B cell (primary cell): Measurements from ENCODE around the gene C15orf39. TPM values are rescaled to one million over a fixed set of nuclear protein-coding genes. Genes with fewer than 3 reads are reported as not detected.

Experiments used
- ATAC-seq: fragments of 200-7000 bp; cut with Tn5 transposase; one replicate; pipeline ENCODE4 v1.10.0; 2021; ENCODE audit warnings: low read depth, mild to moderate bottlenecking, moderate number of reproducible peaks, moderate library complexity
- CTCF ChIA-PET: fragments of 350-600 bp; sonication (Branson Sonifier 250); formaldehyde crosslinking; loops from one replicate; lab custom pipeline; 2021; ENCODE audit warnings: antibody characterized with exemption, inconsistent platforms; lab: Charles Lee
- POLR2A ChIA-PET: fragments of 350-600 bp; sonication (Branson Sonifier 250); formaldehyde crosslinking; loops from one replicate; lab custom pipeline; 2021; ENCODE audit warnings: antibody characterized with exemption; lab: Charles Lee
- DNase-seq: peaks from one replicate; pipeline ENCODE4 v3.0.0; 2013
- H2AFZ ChIP-seq: 2 replicates; pipeline ENCODE4 v1.6.1; 2012; ENCODE audit warnings: mild to moderate bottlenecking, low read depth, low read length; ENCODE audit not compliant: insufficient read depth, poor library complexity, severe bottlenecking
- H3K27ac ChIP-seq, 2 donors: 1 replicate in 1 of 2; 2 replicates in 1 of 2; pipeline ENCODE4 v1.5.1; 2012 to 2013; ENCODE audit warnings: low read length in 2 of 2, mild to moderate bottlenecking in 2 of 2, moderate library complexity in 1 of 2
- H3K27me3 ChIP-seq, 4 experiments: fragments of 200-600 bp in 1 of 4; sonication (generic) in 1 of 4; replicated peaks in 1 of 4; 1 replicate in 2 of 4; 2 replicates in 2 of 4; pipeline versions ENCODE4 v1.6.1 to v1.7.0; 2013 to 2016; ENCODE audit warnings: low read length in 3 of 4, mild to moderate bottlenecking in 2 of 4, mixed read lengths in 1 of 4, moderate library complexity in 1 of 4; ENCODE audit not compliant: insufficient read depth in 4 of 4, control insufficient read depth in 3 of 4; ENCODE audit errors: control extremely low read depth in 1 of 4
- H3K36me3 ChIP-seq, 2 experiments: replicated peaks in 1 of 2; 1 replicate in 1 of 2; 2 replicates in 1 of 2; pipeline versions ENCODE4 v1.6.1 to v1.7.1; 2013; ENCODE audit warnings: low read length in 1 of 2; ENCODE audit not compliant: insufficient read depth in 2 of 2, control insufficient read depth in 1 of 2; ENCODE audit errors: control extremely low read depth in 1 of 2, extremely low read depth in 1 of 2
- H3K4me1 ChIP-seq, 2 donors: fragments of 200-600 bp in 1 of 2; sonication (generic) in 1 of 2; 1 replicate in 1 of 2; 2 replicates in 1 of 2; pipeline versions ENCODE4 v1.5.1 to v1.6.1; 2013 to 2017; ENCODE audit warnings: low read length in 2 of 2; ENCODE audit not compliant: control insufficient read depth in 2 of 2, insufficient read depth in 2 of 2
- H3K4me2 ChIP-seq: replicated peaks from 2 replicates; pipeline ENCODE3; 2012; ENCODE audit warnings: mild to moderate bottlenecking, low read depth, low read length; ENCODE audit not compliant: poor library complexity, severe bottlenecking
- H3K4me3 ChIP-seq, 5 experiments: fragments of 200-600 bp in 1 of 5; sonication (generic) in 1 of 5; 1 replicate in 3 of 5; 2 replicates in 2 of 5; pipeline versions ENCODE4 v1.5.1 to v1.7.0; 2011 to 2016; ENCODE audit warnings: low read length in 4 of 5, mild to moderate bottlenecking in 4 of 5, low read depth in 2 of 5, control low read depth in 1 of 5, moderate library complexity in 1 of 5; ENCODE audit not compliant: insufficient read depth in 1 of 5; ENCODE audit errors: control extremely low read depth in 1 of 5, extremely low read depth in 1 of 5
- H3K79me2 ChIP-seq: fragments of 200-600 bp; sonication (generic); one replicate; pipeline ENCODE4 v1.6.0; 2016; ENCODE audit warnings: low read length; ENCODE audit not compliant: control insufficient read depth, insufficient read depth
- H3K9ac ChIP-seq: fragments of 200-600 bp; sonication (generic); 2 replicates; pipeline ENCODE4 v1.6.1; 2017; ENCODE audit warnings: mild to moderate bottlenecking, low read length, moderate library complexity
- H3K9me3 ChIP-seq, 3 donors: one replicate each; pipeline versions ENCODE4 v1.6.1 to v1.7.1; 2013; ENCODE audit warnings: low read length in 2 of 3; ENCODE audit not compliant: control insufficient read depth in 2 of 3, insufficient read depth in 1 of 3; ENCODE audit errors: control extremely low read depth in 1 of 3
- H4K20me1 ChIP-seq: 2 replicates; pipeline ENCODE4 v1.6.0; 2012; ENCODE audit warnings: mild to moderate bottlenecking, low read length; ENCODE audit not compliant: insufficient read depth, control insufficient read depth, poor library complexity, severe bottlenecking
- H3K27ac Mint-ChIP-seq: one replicate; pipeline ENCODE4 v1.8.0; 2021; ENCODE audit warnings: mixed read lengths
- H3K27me3 Mint-ChIP-seq: one replicate; pipeline ENCODE4 v1.8.0; 2021; ENCODE audit warnings: mixed read lengths
- H3K4me1 Mint-ChIP-seq: one replicate; pipeline ENCODE4 v1.8.0; 2021; ENCODE audit warnings: mixed read lengths
- H3K4me3 Mint-ChIP-seq: one replicate; pipeline ENCODE4 v1.8.0; 2021; ENCODE audit warnings: mixed read lengths
- H3K9me3 Mint-ChIP-seq: one replicate; pipeline ENCODE4 v1.8.0; 2022; ENCODE audit warnings: mixed read lengths; ENCODE audit not compliant: insufficient read depth
- CTCF ChIP-seq: fragments of 200-600 bp; IDR thresholded peaks from one replicate; pipeline ENCODE4 v1.8.0; 2022; ENCODE audit warnings: antibody characterized with exemption, mild to moderate bottlenecking
- EZH2 ChIP-seq: IDR thresholded peaks from 2 replicates; pipeline ENCODE4 v1.6.1; 2012; ENCODE audit warnings: borderline replicate concordance, low read depth, mild to moderate bottlenecking, moderate library complexity, low read length; ENCODE audit not compliant: insufficient read depth, poor library complexity, severe bottlenecking
- WGBS: methylation state at CpG from one replicate; pipeline ENCODE4 v1.1.5; 2013; ENCODE audit warnings: missing lambda C conversion rate; ENCODE audit not compliant: insufficient coverage; 5-methylcytosine and 5-hydroxymethylcytosine counted together
- intact Hi-C: fragments of 100-400 bp; cut with micrococcal nuclease; formaldehyde crosslinking; loops from one replicate; pipeline ENCODE4 v1.10.0; 2022
- polyA plus RNA-seq: library from polyadenylated mRNA; depleted of rRNA; stranded (reverse); fragments of >200 nt; gene quantifications from 2 replicates; pipeline ENCODE4 v1.2.3, GENCODE V29; 2012
- total RNA-seq, 2 donors: library from RNA; stranded (reverse); fragments of 120-200 nt in 1 of 2; gene quantifications; 1 replicate in 1 of 2; 2 replicates in 1 of 2; pipeline versions ENCODE4 v1.2.3 to v1.2.4, GENCODE V29; 2013 to 2022

C15orf39 gene
- total and polyA plus RNA-seq, 2 donors (not counting 1 experiment from before 2014, with no cell fraction given): 12.4 to 72.7 TPM

DNA sequence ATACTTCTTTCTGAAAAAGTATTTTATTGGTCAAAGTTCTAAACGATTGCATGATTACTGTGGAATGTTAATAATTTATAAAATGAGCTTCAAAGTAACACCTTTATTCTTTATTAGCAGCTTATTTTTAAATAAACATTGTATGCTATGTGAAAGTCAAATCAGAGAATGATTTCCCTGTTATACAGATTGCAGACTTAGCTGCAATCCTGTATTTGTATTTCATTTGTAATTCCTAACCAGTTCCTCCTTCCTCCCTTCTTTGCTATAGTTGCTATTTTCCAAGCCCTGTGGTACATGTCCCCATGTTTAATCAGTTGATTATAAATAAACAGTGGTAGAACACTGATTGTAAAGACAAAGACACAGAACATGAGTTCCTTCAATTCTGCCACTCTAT lies 42.4 kb upstream of the C15orf39 start:
- H3K9me3 ChIP-seq: no peaks in the 10 kb centered on the region
- POLR2A ChIA-PET: interaction anchor here (0.6 kb wide), 1 partner anchor 287 kb away, joined by 7 read pairs; no protein-coding TSS in a partner anchor

More for the DNA sequence above, 42.4 kb upstream of the C15orf39 start:
- Mint-ChIP-seq H3K9me3 (no peaks in the 10 kb centered on the region), H3K4me1 (peaks cover 1% of the 10 kb centered on the region), H3K4me3 (no peak overlapping the region), H3K27ac (no peak overlapping the region), H3K27me3 (no peaks in the 10 kb centered on the region)
- TF ChIP-seq CTCF: no peak
- no peak for TF ChIP-seq EZH2
- no peak overlapping the region for H3K27ac ChIP-seq
- ATAC-seq: no peak
- H3K36me3 ChIP-seq: no peaks in the 10 kb centered on the region
- intact Hi-C loops: no loop called here
- H3K4me2 ChIP-seq: no peak overlapping the region
- H3K4me1 ChIP-seq: peaks cover 0 to under 1% of the 10 kb centered on the region in 2 donors
- peaks cover 0 to 7% (median 0%) of the 10 kb centered on the region in 4 experiments for H3K27me3 ChIP-seq
- CTCF ChIA-PET: no interaction called here
- no peaks in the 10 kb centered on the region for H3K79me2 ChIP-seq
- DNase-seq: no peak
- H3K9ac ChIP-seq: no peak overlapping the region
- H3K4me3 ChIP-seq: no peak overlapping the region
- H2AFZ ChIP-seq: no peak overlapping the region
- no peaks in the 10 kb centered on the region for H4K20me1 ChIP-seq
- no CpG with 5 or more reads among the region's 1 CpG for WGBS
